ENCODE data around the gene ZNF341.
A peak's percentile ranks its signal among the peaks of the same experiment; 100 is the strongest.
"Not testable (repeated sequence)": the region's sequence is repeated elsewhere in the genome, so short reads cannot be mapped to it uniquely, and the experiment has no call there.

The ZNF341 gene
- 5.7 to 9.4 (median 7.9) reads per million in 3 experiments for total RNA-seq

DNA sequence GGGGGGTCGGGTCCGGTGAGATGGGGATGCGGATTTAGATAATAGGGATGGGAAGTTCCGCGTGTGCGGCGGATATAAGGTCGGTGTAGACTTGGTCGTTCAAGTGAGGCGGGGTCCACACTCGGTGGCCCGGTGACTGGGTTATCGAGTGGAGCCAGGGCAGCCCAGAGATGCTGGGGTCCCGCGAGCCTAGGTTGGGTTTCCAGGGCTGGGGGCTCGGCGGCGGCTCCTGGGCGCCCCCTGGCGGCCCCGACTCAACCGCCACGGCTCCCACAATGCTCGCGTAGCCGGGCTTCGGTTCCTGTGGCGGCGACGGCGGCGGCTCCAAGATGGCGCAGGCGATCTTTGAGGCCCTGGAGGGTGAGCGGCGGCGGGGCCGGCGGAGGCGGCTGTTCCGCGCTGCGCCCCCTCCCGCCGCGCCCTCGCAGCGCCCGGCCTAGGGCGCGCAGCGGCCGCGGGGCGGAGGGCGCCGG is at the start of gene ZNF341:
TSS of gene ZNF341 (plus strand) at position 304 of the 473 bp plus-strand sequence. CDS start at position 330, 26 bp downstream.
- DNase-seq, result peak; percentile 88

DNA sequence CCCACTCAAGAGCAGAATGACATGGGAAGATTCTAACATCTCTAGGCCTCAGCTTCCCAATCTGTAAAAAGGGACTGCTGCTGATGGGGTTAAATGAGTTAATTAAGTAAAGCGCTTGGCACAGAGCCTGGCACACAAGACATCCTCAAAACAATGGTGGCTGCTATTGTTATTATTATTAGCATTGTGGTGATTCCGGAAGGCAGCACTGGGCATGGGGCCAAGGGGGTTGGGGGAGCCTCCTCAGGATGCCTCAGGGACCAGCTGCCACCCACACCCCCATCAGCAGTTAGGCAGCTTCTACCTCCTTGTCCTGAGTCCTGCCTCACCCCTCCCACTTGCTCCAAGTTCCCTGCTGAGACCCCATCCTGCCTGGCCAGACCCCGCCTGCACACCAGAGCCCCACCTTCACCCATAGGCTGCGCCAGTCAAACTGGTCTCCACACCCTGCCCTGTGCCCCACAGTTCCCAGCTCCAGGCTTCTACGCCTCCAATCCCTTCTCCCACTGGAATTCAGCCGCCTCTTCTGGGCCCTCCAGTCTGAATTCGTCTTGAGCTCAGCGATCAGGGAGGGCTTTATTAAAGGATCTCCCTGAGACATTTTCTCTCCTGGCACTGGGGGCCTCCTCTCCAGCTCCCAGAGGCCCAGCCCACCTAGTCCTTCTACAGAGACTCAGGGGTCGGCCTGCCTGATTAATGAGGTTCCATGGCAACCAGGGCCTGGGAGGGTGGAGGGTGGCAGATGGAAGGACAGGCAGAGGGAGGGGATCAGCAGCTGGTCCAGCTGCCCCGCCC is 47.1 kb upstream of the ZNF341 start:
- no peak for DNase-seq

DNA sequence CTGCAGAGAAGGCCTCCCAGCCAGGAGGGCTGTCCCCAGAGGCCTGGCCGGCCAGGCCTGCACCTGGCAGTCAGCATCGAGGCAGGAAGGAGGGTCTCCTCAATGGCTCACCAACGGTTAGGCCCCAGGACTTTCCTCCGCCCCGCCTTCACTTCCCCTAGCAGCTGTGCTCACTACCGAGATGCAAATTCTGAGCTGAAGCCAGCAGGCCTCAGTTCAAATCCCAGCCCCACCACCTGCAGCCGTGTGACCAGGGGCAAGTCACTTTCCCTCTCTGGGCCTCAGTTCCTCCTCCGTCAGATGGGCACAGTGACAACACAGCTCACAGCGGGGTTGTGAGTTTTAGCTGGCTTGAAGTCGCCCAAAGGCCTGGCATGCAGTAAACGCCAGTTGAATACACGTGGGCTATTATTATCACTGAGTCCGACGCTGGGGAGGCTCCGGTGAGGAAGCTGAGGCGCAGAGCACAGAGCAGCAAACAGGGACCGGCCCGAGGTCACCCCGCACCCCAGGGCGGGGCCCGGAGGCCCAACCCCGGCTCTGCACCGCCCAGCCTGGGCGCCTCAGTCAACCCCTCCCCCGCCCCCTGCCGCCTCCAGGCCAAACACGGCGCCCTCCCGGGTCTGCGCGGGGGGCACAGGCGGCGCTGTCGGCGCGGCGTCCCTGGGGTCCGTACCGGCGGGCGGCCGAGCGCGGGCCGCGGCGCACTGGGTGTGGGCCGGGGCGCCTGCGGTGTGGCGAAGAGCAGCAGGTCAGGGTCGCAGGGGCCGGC is 46.3 kb upstream of the ZNF341 start:
- no peak for DNase-seq

GRCh38 chr20:33686100-33686983 is 45.5 kb upstream of the ZNF341 start, which contains the start of gene E2F1:
Gene E2F1, minus strand, starts transcription at chr20:33686385. Its CDS starts 121 bp downstream, at chr20:33686264.
- DNase-seq, result peak; percentile 91

DNA sequence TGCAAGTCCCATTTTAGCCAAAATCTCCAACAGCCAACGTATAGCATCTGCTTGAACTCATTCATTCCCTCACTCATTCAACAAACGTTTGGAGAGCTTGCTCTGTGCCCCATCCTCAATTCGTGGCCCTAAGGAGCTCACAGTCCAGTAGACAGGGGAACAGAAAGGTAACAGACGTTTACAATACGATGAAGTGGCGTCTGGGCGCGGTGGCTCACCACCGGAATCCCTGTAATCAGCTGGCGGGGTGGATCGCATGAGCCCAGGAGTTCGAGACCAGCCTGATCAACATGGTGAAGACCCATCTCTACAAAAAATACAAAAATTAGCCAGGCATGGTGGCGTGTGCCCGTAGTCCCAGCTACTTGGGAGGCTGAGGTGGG is 44.8 kb upstream of the ZNF341 start:
- no peak for DNase-seq

DNA sequence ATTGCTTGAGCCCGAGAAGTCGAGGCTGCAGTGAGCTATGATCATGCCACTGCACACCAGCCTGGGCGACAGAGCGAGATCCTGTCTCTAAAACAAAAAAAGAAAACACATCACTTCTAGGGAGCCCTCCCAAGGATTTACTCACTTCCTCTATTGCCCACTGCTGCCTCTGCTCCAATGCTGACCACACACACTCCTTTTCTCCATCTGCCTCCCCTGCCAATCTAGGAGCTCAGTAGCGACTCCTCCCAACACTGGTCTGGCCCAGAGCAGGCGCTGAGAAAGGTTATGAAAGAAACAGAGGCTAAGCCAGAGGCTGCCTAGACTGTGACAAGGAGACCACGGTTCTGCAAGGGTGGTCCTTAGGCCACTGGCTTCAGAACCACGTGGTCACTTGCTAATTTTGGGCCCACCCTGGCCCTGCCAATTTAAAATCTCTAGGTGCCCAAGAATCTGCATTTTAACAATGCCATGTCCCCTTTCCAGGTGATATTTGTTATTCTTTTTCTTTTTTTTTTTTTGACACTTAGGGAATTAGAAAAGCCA is 44.4 kb upstream of the ZNF341 start:
- no peak for DNase-seq

DNA sequence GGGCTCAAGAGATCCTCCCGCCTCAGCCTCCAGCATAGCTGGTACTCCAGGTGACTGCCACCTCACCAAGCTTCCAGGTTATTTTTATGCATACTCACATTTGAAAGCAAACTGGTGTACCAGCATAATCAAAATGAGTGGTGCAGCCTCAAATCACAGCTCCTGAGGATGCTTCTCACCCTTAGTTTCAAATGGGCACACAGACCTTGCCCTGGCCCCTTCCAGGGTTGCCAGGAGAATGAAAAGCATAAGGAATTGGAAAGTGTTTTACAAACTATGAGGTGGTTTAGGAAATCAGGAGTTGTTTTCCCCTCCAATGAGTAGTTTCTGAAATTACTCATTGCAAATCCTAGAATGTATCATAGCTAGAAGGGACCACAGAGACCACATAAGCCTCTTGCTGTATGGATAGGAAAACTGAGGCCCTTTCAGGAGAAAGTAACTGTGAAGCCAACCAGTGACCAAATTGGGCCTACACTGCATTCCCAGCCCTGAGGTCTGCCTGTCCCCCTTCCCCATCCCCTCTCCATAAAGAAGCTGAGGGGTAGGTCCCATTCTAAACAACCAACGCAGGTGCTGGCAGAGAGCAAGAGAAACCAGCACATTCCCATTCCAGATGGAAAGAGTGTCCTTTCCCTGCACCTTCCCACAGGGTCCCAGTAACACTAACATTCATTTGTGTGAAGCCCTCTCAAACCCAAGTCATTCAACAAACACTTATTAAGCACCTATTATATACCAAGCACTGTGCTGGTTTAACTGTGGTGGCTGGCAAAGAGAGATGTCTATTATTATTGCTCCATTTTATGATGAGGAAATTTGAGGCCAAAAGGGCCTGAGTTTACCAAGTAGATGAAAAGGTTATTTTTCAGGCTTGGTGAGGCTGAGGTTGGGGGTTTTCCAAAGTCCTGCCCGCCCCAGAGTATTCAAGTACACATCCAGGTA is 43.5 kb upstream of the ZNF341 start:
- DNase-seq, result no peak

- DNase-seq, result no peak
Observed at GRCh38 chr20:33688938-33689424, 42.8 kb upstream of the ZNF341 start.

GRCh38 chr20:33689493-33689892 is 42.3 kb upstream of the ZNF341 start:
- DNase-seq, result no peak

- peak; percentile 47 for DNase-seq
Observed at GRCh38 chr20:33689973-33690372, 41.8 kb upstream of the ZNF341 start.

DNA sequence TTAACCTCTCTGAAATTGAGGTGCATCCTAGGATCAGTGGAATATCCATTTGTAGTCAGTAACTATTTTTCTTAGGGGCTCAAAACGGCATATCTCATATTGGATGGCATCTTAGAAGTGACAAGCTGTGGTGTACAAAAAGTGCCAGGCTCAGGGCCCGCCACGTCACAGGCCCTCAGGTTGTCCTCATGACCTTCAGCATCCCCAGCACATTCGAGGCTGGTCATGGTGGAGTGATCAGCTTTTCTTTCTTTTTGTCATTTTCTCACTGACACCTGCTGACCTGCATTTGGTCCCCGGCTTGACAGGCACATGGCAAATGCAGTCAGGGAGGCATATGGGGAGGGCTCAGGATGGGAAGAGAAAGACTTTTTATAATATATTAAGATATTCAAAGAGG is 38.5 kb upstream of the ZNF341 start:
- no peak for DNase-seq

DNA sequence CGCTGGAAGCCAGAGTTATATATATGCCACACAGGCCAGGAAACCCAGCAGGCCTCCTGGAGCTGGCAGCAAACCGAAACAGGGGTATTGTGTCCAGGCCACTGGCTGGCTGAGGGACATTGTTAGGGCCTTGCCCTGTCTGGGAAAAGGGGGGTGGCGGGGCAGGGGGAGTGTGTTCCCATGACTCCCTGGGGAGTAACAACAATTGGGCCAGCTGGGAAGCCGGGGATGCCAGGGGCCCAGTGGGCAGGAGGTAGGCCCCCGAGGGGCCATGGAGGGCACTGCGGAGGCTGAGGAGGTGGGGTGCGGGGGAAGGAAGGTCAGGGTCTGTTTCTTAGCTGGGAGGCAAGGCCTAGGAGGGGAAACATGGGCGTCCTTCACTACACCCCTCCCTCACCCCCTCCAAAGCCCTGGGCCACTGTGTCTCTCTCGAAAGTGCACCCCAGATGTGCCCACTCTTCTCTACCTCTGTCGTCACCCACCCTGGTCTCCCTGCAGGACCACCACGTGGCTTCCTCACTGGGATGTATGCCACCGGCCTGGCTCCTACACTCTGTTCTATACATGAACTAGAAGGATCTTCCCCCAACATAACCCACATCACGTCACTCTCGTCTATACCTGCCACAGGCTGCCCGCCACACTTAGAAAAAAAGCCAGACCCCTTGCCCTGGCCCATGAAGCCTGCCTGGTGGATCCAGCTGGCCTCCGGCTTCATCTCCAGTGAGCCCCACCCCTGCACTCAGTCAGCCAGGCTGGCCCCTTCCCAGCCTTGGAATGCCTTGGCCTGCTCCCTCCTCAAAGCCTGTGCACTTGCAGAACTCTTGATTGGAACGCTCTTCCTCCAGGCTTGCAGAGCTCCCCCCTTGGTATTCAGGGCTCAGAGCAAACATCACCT is 37.8 kb upstream of the ZNF341 start:
- no peak for DNase-seq

GRCh38 chr20:33694639-33695012 is 37.2 kb upstream of the ZNF341 start:
- no peak for DNase-seq

DNA sequence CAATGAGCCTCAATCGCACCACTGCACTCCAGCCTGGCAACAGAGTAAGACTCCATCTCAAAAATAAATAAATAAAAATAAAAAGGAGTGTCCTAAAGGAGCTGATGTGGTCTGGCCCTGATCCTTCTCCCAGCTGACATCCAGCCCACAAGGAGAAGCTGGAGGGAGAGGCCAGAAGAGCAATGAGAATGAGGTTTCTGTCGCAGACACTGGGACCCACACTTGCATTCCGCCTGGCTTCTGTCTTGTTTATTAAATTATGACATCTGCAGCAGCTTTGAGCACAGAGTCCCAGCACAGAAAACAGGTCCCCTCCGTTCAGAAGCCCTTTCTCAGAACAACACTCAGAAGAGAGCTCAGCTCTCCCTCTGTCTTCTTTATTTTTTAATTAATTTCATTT is 35.3 kb upstream of the ZNF341 start:
- no peak for DNase-seq

GRCh38 chr20:33697129-33697528 is 34.7 kb upstream of the ZNF341 start:
- no peak for DNase-seq

DNA sequence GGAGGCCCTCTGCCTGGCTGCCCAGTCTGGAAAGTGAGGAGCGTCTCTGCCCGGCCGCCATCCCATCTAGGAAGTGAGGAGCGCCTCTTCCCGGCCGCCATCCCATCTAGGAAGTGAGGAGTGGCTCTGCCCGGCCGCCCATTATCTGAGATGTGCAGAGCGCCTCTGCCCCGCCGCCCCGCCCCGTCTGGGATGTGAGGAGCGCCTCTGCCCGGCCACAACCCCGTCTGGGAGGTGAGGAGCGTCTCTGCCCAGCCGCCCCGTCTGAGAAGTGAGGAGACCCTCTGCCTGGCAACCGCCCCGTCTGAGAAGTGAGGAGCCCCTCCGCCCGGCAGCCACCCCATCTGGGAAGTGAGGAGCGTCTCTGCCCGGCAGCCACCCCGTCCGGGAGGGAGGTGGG is 32.8 kb upstream of the ZNF341 start:
- DNase-seq, result not testable (repeated sequence)

DNA sequence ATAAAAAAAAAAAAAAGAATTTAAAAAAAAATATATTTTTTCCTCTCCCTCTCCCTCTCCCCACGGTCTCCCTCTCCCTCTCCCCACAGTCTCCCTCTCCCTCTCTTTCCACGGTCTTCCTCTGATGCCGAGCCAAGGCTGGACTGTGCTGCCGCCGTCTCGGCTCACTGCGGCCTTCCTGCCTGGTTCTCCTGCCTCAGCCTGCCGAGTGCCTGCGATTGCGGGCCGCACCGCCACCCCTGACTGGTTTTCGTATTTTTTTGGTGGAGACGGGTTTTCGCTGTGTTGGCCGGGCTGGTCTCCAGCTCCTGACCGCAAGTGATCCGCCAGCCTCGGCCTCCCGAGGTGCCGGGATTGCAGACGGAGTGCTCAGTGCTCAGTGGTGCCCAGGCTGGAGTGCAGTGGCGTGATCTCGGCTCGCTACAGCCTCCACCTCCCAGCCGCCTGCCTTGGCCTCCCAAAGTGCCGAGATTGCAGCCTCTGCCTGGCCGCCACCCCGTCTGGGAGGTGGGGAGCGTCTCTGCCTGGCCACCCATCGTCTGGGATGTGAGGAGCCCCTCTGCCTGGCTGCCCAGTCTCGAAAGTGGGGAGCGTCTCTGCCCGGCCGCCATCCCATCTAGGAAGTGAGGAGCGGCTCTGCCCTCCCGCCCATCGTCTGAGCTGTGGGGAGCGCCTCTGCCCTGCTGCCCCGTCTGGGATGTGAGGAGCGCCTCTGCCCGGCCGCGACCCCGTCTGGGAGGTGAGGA is 30.9 kb upstream of the ZNF341 start:
- DNase-seq, result not testable (repeated sequence)

GRCh38 chr20:33701629-33702450 is 30.0 kb upstream of the ZNF341 start:
- no peak for DNase-seq

All from central memory CD4-positive, alpha-beta T cell (primary cell).